ENCODE results near the gene IL17RE.
"Not testable (repeated sequence)": the region's sequence is repeated elsewhere in the genome, so short reads cannot be mapped to it uniquely, and the experiment has no call there.

The IL17RE gene

GRCh38 chr3:9933561-9934234, 31.1 kb downstream of the IL17RE start, which contains the start of gene CRELD1:
Gene CRELD1, plus strand, starts transcription at chr3:9933834. Its CDS starts 605 bp downstream, at chr3:9934439.
- DNase-seq (ENCODE audit: low spot score) = peak; percentile 97

- DNase-seq (ENCODE audit: low spot score) = peak; percentile 24
These were observed 31.6 kb downstream of the IL17RE start for GRCh38 chr3:9934235-9934621.

- no peak for DNase-seq (ENCODE audit: low spot score)
These were observed 32.3 kb downstream of the IL17RE start for GRCh38 chr3:9934993-9935392.

- no peak for DNase-seq (ENCODE audit: low spot score)
These were observed 33.4 kb downstream of the IL17RE start for GRCh38 chr3:9935966-9936510.

- DNase-seq (ENCODE audit: low spot score) = no peak
These were observed 35.0 kb downstream of the IL17RE start for GRCh38 chr3:9937486-9938238.

GRCh38 chr3:9938966-9939365, 36.3 kb downstream of the IL17RE start:
- DNase-seq (ENCODE audit: low spot score) = no peak

GRCh38 chr3:9939906-9940305, 37.3 kb downstream of the IL17RE start:
- not testable (repeated sequence) for DNase-seq (ENCODE audit: low spot score)

GRCh38 chr3:9940746-9941145, 38.1 kb downstream of the IL17RE start:
- no peak for DNase-seq (ENCODE audit: low spot score)

- no peak for DNase-seq (ENCODE audit: low spot score)
These were observed 39.5 kb downstream of the IL17RE start for GRCh38 chr3:9942164-9942563.

GRCh38 chr3:9942934-9943690, 40.5 kb downstream of the IL17RE start:
- no peak for DNase-seq (ENCODE audit: low spot score)

- DNase-seq (ENCODE audit: low spot score) = no peak
These were observed 41.6 kb downstream of the IL17RE start for GRCh38 chr3:9944271-9944670.

- no peak for DNase-seq (ENCODE audit: low spot score)
These were observed 42.7 kb downstream of the IL17RE start for GRCh38 chr3:9945358-9945757.

GRCh38 chr3:9946112-9947024, 43.7 kb downstream of the IL17RE start:
- DNase-seq (ENCODE audit: low spot score) = peak; percentile 80

- no peak for DNase-seq (ENCODE audit: low spot score)
These were observed 44.7 kb downstream of the IL17RE start for GRCh38 chr3:9947025-9947995.

- no peak for DNase-seq (ENCODE audit: low spot score)
These were observed 45.9 kb downstream of the IL17RE start for GRCh38 chr3:9948586-9948985.

GRCh38 chr3:9949115-9949514, 46.5 kb downstream of the IL17RE start:
- DNase-seq (ENCODE audit: low spot score) = no peak

GRCh38 chr3:9949626-9950025, 47.0 kb downstream of the IL17RE start:
- no peak for DNase-seq (ENCODE audit: low spot score)

GRCh38 chr3:9951126-9951525, 48.5 kb downstream of the IL17RE start:
- DNase-seq (ENCODE audit: low spot score) = no peak

- no peak for DNase-seq (ENCODE audit: low spot score)
These were observed 48.9 kb downstream of the IL17RE start for GRCh38 chr3:9951598-9951961.
